ENCODE measurements around the gene BBX. TPM values are rescaled to one million over a fixed set of nuclear protein-coding genes. Genes with fewer than 3 reads are reported as not detected.
A peak's percentile ranks its signal among the peaks of the same experiment; 100 is the strongest.

BBX gene
- total RNA-seq, 1 experiment from 2014 or later = 13.8 TPM

- no peaks in the 10 kb centered on the region for H3K9me3 ChIP-seq
- no peaks in the 10 kb centered on the region for H3K36me3 ChIP-seq
- DNase-seq = no peak
- no peak overlapping the region for H3K4me3 ChIP-seq
- no peaks in the 10 kb centered on the region for H3K27me3 ChIP-seq
Measured at GRCh38 chr3:107621465-107621864, 98.7 kb downstream of the BBX start.

- H3K27me3 ChIP-seq = no peaks in the 10 kb centered on the region
- H3K4me3 ChIP-seq = no peak overlapping the region
- DNase-seq = no peak
Measured at GRCh38 chr3:107627962-107628542, 105.3 kb downstream of the BBX start.

GRCh38 chr3:107629566-107629965 is 106.8 kb downstream of the BBX start:
- H3K27me3 ChIP-seq = no peaks in the 10 kb centered on the region
- DNase-seq = no peak
- H3K9me3 ChIP-seq = no peaks in the 10 kb centered on the region
- no peaks in the 10 kb centered on the region for H3K36me3 ChIP-seq
- H3K4me3 ChIP-seq = no peak overlapping the region

More at GRCh38 chr3:107627962-107628542, 105.3 kb downstream of the BBX start:
- no peaks in the 10 kb centered on the region for H3K9me3 ChIP-seq
- no peaks in the 10 kb centered on the region for H3K36me3 ChIP-seq

GRCh38 chr3:107630779-107631178 is 108.0 kb downstream of the BBX start:
- Histone ChIP-seq H3K27me3 (no peaks in the 10 kb centered on the region), H3K4me3 (no peak overlapping the region), H3K9me3 (no peaks in the 10 kb centered on the region), H3K36me3 (no peaks in the 10 kb centered on the region)
- no peak for DNase-seq

- no peaks in the 10 kb centered on the region for H3K27me3 ChIP-seq
Measured at GRCh38 chr3:107632576-107632975, 109.8 kb downstream of the BBX start.

GRCh38 chr3:107633327-107634098 is 110.8 kb downstream of the BBX start:
- Histone ChIP-seq H3K36me3 (no peaks in the 10 kb centered on the region), H3K4me3 (no peak overlapping the region), H3K9me3 (no peaks in the 10 kb centered on the region), H3K27me3 (no peaks in the 10 kb centered on the region)
- no peak for DNase-seq

More at GRCh38 chr3:107632576-107632975, 109.8 kb downstream of the BBX start:
- no peaks in the 10 kb centered on the region for H3K9me3 ChIP-seq
- DNase-seq = no peak
- no peaks in the 10 kb centered on the region for H3K36me3 ChIP-seq
- H3K4me3 ChIP-seq = no peak overlapping the region

- DNase-seq = no peak
- H3K4me3 ChIP-seq = no peak overlapping the region
- no peaks in the 10 kb centered on the region for H3K36me3 ChIP-seq
- H3K27me3 ChIP-seq = no peaks in the 10 kb centered on the region
- H3K9me3 ChIP-seq = no peaks in the 10 kb centered on the region
Measured at GRCh38 chr3:107634099-107634489, 111.3 kb downstream of the BBX start.

- Histone ChIP-seq H3K4me3 (no peak overlapping the region), H3K36me3 (no peaks in the 10 kb centered on the region), H3K27me3 (no peaks in the 10 kb centered on the region), H3K9me3 (no peaks in the 10 kb centered on the region)
- no peak for DNase-seq
Measured at GRCh38 chr3:107637416-107638183, 114.8 kb downstream of the BBX start.

GRCh38 chr3:107641572-107642307 is 119.0 kb downstream of the BBX start:
- no peaks in the 10 kb centered on the region for H3K9me3 ChIP-seq
- H3K36me3 ChIP-seq = no peaks in the 10 kb centered on the region
- no peak for DNase-seq
- no peak overlapping the region for H3K4me3 ChIP-seq
- no peaks in the 10 kb centered on the region for H3K27me3 ChIP-seq

GRCh38 chr3:107643038-107643883 is 120.5 kb downstream of the BBX start:
- H3K4me3 ChIP-seq = no peak overlapping the region
- no peaks in the 10 kb centered on the region for H3K27me3 ChIP-seq
- DNase-seq = peak; percentile 9
- no peaks in the 10 kb centered on the region for H3K9me3 ChIP-seq
- no peaks in the 10 kb centered on the region for H3K36me3 ChIP-seq

- Histone ChIP-seq H3K4me3 (no peak overlapping the region), H3K27me3 (no peaks in the 10 kb centered on the region), H3K36me3 (no peaks in the 10 kb centered on the region), H3K9me3 (no peaks in the 10 kb centered on the region)
- DNase-seq = no peak
Measured at GRCh38 chr3:107644631-107645030, 121.9 kb downstream of the BBX start.

- DNase-seq = no peak
- Histone ChIP-seq H3K36me3 (no peaks in the 10 kb centered on the region), H3K4me3 (no peak overlapping the region)
Measured at GRCh38 chr3:107650788-107651187, 128.0 kb downstream of the BBX start.

GRCh38 chr3:107651782-107652181 is 129.0 kb downstream of the BBX start:
- no peak for DNase-seq
- Histone ChIP-seq H3K36me3 (no peaks in the 10 kb centered on the region), H3K9me3 (no peaks in the 10 kb centered on the region; the same call in 1 of the 2 replicates), H3K4me3 (no peak overlapping the region), H3K27me3 (no peaks in the 10 kb centered on the region)

More at GRCh38 chr3:107650788-107651187, 128.0 kb downstream of the BBX start:
- H3K9me3 ChIP-seq = no peaks in the 10 kb centered on the region; the same call in 1 of the 2 replicates
- H3K27me3 ChIP-seq = no peaks in the 10 kb centered on the region

- H3K4me3 ChIP-seq = no peak overlapping the region
- no peaks in the 10 kb centered on the region; the same call in 1 of the 2 replicates for H3K9me3 ChIP-seq
- no peak for DNase-seq
- no peaks in the 10 kb centered on the region for H3K36me3 ChIP-seq
- H3K27me3 ChIP-seq = no peaks in the 10 kb centered on the region
Measured at GRCh38 chr3:107654218-107654617, 131.5 kb downstream of the BBX start.

- no peaks in the 10 kb centered on the region for H3K27me3 ChIP-seq
- H3K36me3 ChIP-seq = no peaks in the 10 kb centered on the region
- no peak overlapping the region for H3K4me3 ChIP-seq
- no peaks in the 10 kb centered on the region for H3K9me3 ChIP-seq
- DNase-seq = no peak
Measured at GRCh38 chr3:107657971-107658370, 135.2 kb downstream of the BBX start.
